SK-N-SH (cell line): ENCODE results near the gene ADAMTSL1.

Source experiments
- CTCF ChIP-seq: fragments of 200-600 bp; sonication (generic); IDR thresholded peaks from 2 replicates; pipeline ENCODE4 v1.6.1; 2017; ENCODE audit warnings: antibody characterized with exemption, mild to moderate bottlenecking, moderate library complexity
- JUND ChIP-seq: IDR thresholded peaks from 2 replicates; pipeline ENCODE4 v1.4.0; 2012
- MXI1 ChIP-seq: IDR thresholded peaks from 2 replicates; pipeline ENCODE4 v1.6.1; 2012; ENCODE audit warnings: mild to moderate bottlenecking, low read depth, low read length, improper control_type of control experiment
- REST ChIP-seq: IDR thresholded peaks from 2 replicates; pipeline ENCODE4 v1.6.1; 2012; ENCODE audit warnings: mild to moderate bottlenecking, low read depth, low read length, moderate library complexity
- SIN3A ChIP-seq: IDR thresholded peaks from 2 replicates; pipeline ENCODE4 v1.6.1; 2012; ENCODE audit warnings: low read depth, mild to moderate bottlenecking, low read length, moderate library complexity, borderline replicate concordance
- YY1 ChIP-seq: IDR thresholded peaks from 2 replicates; pipeline ENCODE4 v1.4.0; 2012; ENCODE audit warnings: low read depth, mild to moderate bottlenecking

- TF ChIP-seq CTCF (no peak), YY1 (no peak), REST (no peak), JUND (peak; percentile 63), SIN3A (no peak), MXI1 (no peak)
These were observed 325.5 kb downstream of the ADAMTSL1 start for GRCh38 chr9:18799428-18799827.
